ENCODE measurements around the gene NHEJ1.

DNA sequence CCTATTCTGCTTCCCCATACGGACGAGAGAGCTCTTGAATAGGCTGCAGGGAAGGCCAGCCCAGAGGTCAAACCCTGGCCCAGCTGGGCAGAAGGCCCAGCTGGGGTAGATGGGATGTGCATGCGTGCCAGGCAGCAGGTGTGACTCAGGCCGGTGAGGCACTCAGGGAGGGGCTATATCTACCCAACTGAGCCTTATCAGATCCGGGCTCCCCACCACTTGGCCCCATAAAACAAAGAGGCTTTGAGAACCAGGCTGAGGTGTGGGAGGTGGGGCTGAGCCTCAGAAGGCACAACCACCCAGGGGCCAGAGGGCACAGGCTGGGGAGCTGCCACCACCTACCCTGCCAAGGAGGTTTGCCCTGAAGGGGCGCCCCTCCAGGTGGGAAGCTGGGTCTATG lies 111.3 kb downstream of the NHEJ1 start:
- TF ChIP-seq, protein P1, sequence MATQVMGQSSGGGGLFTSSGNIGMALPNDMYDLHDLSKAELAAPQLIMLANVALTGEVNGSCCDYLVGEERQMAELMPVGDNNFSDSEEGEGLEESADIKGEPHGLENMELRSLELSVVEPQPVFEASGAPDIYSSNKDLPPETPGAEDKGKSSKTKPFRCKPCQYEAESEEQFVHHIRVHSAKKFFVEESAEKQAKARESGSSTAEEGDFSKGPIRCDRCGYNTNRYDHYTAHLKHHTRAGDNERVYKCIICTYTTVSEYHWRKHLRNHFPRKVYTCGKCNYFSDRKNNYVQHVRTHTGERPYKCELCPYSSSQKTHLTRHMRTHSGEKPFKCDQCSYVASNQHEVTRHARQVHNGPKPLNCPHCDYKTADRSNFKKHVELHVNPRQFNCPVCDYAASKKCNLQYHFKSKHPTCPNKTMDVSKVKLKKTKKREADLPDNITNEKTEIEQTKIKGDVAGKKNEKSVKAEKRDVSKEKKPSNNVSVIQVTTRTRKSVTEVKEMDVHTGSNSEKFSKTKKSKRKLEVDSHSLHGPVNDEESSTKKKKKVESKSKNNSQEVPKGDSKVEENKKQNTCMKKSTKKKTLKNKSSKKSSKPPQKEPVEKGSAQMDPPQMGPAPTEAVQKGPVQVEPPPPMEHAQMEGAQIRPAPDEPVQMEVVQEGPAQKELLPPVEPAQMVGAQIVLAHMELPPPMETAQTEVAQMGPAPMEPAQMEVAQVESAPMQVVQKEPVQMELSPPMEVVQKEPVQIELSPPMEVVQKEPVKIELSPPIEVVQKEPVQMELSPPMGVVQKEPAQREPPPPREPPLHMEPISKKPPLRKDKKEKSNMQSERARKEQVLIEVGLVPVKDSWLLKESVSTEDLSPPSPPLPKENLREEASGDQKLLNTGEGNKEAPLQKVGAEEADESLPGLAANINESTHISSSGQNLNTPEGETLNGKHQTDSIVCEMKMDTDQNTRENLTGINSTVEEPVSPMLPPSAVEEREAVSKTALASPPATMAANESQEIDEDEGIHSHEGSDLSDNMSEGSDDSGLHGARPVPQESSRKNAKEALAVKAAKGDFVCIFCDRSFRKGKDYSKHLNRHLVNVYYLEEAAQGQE (IDR thresholded peaks at IDR 0.05; ENCODE audit: insufficient read depth in 1 of 2, low read depth in 2 of 2, low read length in 2 of 2) = no peak
- no peak for TF ChIP-seq POLR2AphosphoS5 (IDR thresholded peaks at IDR 0.05; ENCODE audit: low read depth, low read length)
- no peak for TF ChIP-seq TAF1 (IDR thresholded peaks at IDR 0.05; ENCODE audit: borderline replicate concordance, insufficient read depth, low read length)
